PC-3 (cell line): Measurements from ENCODE around the gene DHRS11.

Experiments used
- CTCF ChIP-seq: fragments of 300-600 bp; sonication (generic); conservative IDR thresholded peaks from 2 replicates; pipeline ENCODE4 v1.5.1; 2017; ENCODE audit warnings: antibody characterized with exemption, low read depth, mild to moderate bottlenecking, low read length
- EZH2 ChIP-seq: fragments of 300-600 bp; sonication (generic); IDR thresholded peaks from one replicate; pipeline ENCODE4 v1.6.1; 2017; ENCODE audit warnings: antibody characterized with exemption, mild to moderate bottlenecking, low read length; ENCODE audit not compliant: unreplicated experiment
- EZH2phosphoT487 ChIP-seq: fragments of 300-600 bp; sonication (generic); IDR thresholded peaks from 2 replicates; pipeline ENCODE4 v1.6.1; 2018; ENCODE audit warnings: mild to moderate bottlenecking, antibody characterized with exemption, low read length, borderline replicate concordance

GRCh38 chr17:36544307-36545076 lies 47.2 kb upstream of the DHRS11 start, which contains the start of gene GGNBP2:
- TF ChIP-seq EZH2 (no peak), CTCF (no peak), EZH2phosphoT487 (no peak)
